ENCODE data around the gene MVD.

- TF ChIP-seq POLR2AphosphoS5 (IDR thresholded peaks at IDR 0.05; ENCODE audit: low read depth) = no peak
- peak in 1 of 2 experiments; percentile 2; a peak in 1 of 4 replicates for TF ChIP-seq CTCF (conservative IDR thresholded peaks at IDR 0.05; ENCODE audit: low read depth in 2 of 2)
- TF ChIP-seq REST (IDR thresholded peaks at IDR 0.05; ENCODE audit: unreplicated experiment) = no peak
- no peak for TF ChIP-seq EZH2 (IDR thresholded peaks at IDR 0.05; ENCODE audit: low read depth, unreplicated experiment)
- TF ChIP-seq EZH2phosphoT487 (IDR thresholded peaks at IDR 0.05; ENCODE audit: unreplicated experiment) = no peak
- no peak for TF ChIP-seq JUNB (IDR thresholded peaks at IDR 0.05; ENCODE audit: unreplicated experiment)
- no peak for TF ChIP-seq ZNF462 (CRISPR knock-in tag; IDR thresholded peaks at IDR 0.05)
- TF ChIP-seq NANOG (IDR thresholded peaks at IDR 0.05; ENCODE audit: borderline replicate concordance) = no peak
- no peak for TF ChIP-seq CREB1 (CRISPR knock-in tag; IDR thresholded peaks at IDR 0.05; ENCODE audit: low read depth)
- TF ChIP-seq ETS1 (IDR thresholded peaks at IDR 0.05) = no peak
Measured at GRCh38 chr16:88634994-88635670, 27.8 kb downstream of the MVD start.

Data from GM23338 (cell line).